ENCODE data around the gene DLAT.
A peak's percentile ranks its signal among the peaks of the same experiment; 100 is the strongest.
"Not testable (repeated sequence)": the region's sequence is repeated elsewhere in the genome, so short reads cannot be mapped to it uniquely, and the experiment has no call there.

DLAT gene

DNA sequence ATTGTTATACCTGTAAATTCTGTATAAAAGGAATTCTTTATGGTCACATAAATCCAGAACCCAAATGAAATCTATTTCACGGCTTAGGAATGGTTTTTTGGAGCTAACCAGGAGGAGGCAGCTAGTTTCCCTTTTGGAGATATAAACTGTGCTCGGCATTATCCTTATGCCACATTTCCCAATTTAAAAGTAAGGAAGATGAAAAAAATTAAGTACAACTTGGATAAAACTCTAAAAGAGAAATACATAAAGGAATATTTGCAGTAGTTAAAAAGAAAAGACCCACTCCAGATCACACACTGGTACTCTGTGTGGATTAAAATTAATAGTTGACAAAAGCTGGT, 17.7 kb downstream of the DLAT start:
- DNase-seq = no peak
- intact Hi-C loops (cut with DNase I) = no loop called here

DNA sequence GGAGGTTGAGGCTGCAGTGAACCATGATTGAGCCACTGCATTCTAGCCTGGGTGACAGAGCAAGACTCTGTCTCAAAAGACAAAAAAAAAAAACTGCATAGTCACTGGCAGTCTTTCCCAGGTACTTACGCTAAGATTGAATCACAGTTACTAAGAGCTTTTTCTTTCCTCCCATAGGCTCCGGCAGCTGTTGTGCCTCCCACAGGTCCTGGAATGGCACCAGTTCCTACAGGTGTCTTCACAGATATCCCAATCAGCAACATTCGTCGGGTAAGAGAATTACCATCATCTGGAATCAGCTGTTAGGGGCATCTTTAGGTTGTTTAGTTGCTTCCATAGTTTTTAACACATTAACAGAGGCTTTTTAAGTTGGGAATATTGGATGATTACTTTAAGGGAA, 19.8 kb downstream of the DLAT start:
- intact Hi-C loops (cut with DNase I) = no loop called here
- DNase-seq = peak in 1 of 10 donors; percentile 49

DNA sequence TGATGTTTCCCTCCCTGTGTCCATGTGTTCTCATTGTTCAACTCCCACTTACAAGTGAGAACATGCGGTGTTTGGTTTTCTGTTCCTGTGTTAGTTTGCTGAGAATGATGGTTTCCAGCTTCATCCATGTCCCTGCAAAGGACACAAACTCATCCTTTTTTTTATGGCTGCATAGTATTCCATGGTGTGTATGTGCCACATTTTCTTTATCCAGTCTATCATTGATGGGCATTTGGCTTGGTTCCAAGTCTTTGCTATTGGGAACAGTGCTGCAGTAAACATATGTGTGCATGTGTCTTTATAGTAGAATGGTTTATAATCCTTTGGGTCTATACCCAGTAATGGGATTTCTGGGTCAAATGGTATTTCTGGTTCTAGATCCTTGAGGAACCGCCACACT, 21.4 kb downstream of the DLAT start:
- intact Hi-C loops (cut with DNase I); DNase-seq: not testable (repeated sequence)

DNA sequence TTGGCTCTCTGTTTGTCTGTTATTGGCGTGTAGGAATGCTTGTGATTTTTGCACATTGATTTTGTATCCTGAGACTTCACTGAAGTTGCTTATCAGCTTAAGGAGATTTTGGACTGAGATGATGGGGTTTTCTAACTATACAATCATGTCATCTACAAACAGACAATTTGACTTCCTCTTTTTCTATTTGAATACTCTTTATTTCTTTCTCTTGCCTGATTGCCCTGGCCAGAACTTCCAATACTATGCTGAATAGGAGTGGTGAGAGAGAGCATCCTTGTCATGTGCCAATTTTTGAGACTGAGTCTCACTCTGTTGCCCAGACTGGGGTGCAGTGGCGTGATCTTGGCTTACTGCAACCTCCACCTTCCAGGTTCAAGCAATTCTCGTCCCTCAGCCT, 23.0 kb downstream of the DLAT start:
- intact Hi-C loops (cut with DNase I); DNase-seq: not testable (repeated sequence)

DNA sequence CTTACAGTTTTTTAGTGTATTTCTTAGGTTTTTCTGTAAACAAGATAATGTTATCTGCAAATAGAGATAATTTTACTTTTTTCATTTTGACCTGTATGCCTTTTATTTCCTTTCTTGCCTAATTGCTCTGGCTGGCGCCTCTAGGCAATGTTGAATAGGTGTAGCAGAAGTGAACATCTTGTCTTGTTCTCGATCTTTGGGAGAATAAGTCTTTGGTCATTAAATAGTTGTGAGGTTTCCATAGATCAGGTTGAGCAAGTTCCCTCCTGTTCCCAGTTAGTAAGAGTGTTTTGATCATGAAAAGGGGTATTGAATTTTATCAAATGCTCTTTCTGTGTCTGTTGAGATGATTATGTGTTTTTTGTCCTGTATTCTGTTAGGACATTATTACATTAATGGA, 24.6 kb downstream of the DLAT start:
- intact Hi-C loops (cut with DNase I) = no loop called here
- no peak for DNase-seq

DNA sequence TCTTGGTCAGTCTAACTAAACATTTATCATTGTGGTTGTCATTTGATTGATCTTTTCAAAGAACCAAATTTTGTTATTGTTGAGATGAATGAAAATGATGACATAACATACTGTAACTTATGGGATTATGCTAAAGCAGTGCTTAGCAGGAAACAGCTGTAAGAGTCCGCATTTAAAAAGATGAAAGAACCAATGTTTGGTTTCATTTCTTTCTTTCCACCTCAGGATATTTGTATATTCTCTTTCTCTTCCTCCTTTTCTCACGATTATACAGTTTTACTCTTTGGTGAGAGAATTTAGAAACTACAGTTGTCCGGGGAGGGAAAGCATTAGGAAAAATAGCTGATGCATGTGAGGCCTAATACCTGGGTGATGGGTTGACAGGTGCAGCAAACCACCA, 25.5 kb downstream of the DLAT start:
- intact Hi-C loops (cut with DNase I) = no loop called here
- no peak for DNase-seq

DNA sequence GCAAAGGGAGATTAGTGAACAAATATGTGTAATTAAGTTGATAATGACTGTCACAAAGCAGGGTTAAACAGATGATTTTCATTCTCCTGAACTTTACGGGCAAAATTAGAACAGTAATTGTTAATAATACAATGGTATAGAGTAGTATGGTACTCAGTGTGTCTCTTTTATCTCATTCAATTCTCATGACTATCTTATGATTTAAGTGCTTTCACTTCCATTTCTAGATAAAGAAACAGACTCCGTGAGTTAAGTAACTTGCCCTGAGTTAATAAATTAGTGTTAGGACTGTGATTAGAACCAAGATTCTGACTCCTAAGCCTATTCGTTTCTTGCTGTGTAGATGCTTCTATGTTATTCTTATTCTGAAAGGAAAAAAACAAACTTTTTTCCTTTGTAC, 26.6 kb downstream of the DLAT start:
- DNase-seq = no peak
- intact Hi-C loops (cut with DNase I) = no loop called here

DNA sequence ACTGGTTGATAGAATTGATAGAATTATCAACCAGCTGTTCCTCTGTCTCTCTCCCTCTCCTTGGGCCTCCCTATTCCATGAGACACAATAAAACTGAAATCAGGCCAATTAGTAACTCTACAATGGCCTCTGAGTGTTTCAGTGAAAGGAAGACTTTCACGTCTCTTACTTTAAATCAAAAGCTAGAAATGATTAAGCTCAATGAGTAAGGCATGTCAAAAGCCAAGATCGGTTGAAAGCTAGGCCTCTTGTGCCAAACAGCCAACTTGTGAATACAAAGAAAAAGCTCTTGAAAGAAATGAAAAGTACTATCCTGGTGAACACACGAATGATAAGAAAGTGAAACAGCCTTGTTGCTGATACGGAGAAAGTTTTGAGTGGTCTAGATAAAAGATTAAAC, 32.0 kb downstream of the DLAT start:
- intact Hi-C loops (cut with DNase I) = no loop called here
- DNase-seq = no peak

DNA sequence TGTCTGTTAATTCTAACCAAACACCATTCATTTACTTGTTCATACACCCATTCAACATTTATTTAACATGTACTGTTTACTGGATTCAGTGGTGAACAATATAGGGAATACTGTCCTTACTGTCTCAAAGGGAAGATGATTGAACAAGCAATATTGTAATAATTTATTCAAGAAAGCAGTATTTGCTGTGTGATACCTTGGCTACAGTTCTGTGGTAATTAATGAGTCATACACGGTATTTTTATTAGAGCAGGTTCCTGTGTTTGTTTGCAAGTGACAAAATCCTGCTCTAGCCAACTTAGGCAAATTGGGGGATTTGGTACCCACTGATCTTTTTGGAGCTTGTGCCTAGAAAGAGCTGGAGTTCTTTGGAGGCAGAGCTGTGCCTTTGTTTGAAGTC, 32.9 kb downstream of the DLAT start:
- intact Hi-C loops (cut with DNase I) = no loop called here
- no peak for DNase-seq

DNA sequence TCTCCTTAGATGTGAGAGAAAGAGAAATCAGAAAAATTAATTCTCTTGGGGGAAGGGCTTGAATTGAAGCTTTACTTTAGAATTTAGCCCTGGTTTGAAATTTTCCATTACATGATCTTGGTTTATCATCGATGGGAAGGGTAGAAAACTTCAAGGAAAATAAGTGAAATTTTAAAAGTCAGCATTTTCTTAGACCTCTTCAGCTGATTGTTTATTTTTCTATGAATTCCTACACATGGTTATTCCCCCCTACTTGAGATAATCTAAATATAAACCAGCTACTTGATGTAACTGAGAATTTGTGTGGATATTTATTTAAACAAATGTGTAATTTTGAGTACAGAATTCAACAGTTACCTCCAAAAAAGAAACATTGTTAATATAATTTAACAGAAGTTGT, 37.7 kb downstream of the DLAT start:
- intact Hi-C loops (cut with DNase I) = no loop called here
- no peak for DNase-seq

DNA sequence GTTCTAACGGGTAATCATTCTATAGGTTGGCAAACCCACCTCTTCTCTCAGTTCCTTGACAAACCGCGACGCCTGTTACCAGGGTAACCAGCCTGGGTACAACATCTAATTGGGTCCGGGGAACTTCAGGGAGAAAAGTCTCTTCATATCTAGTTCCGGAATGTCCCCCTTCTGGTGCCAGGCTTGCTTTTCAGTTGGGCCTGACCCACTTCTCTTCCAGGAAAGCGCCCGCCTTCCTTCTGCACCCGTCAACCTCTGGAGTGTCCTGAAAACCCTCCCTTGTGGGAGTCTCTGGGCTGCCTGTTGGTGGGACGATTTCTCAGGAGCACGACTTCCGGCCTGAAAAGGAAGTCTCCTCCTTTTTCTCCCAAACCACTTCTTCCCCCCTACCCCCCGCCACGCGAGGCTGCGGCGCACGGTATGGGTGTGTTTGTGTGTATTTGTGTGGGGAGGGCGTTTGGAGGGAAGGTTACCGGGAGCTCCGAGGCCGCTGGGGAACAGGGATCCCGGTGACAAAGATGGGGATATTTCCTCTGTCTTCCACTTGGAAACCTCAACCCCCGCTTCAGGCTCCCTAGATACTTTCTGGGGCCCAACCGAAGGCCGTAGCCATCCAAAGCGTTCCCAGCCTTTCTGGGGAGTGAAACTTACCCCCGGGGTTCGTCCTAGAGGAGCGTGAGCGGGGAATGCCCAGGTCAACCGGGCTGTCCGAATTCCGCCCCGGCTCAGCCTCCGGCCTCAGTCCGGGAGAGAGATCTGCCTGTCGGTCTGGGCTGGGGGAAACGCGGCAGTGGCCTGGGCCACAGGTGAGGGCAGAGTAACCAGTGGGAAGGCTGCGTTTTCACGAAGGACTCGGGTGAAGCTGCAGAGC, 49.0 kb downstream of the DLAT start, which contains the start of the genes NKAPD1 and PIH1D2:
TSS of gene NKAPD1 (plus strand) at position 359 of the 871 bp plus-strand sequence. CDS start 1,276 bp downstream, outside the sequence.
TSS of gene PIH1D2 (minus strand) at position 77 of the 871 bp plus-strand sequence. CDS start 843 bp downstream, outside the sequence.
- intact Hi-C loops (cut with DNase I) = loop anchor here (5.0 kb wide), 1 partner anchor 197 kb away; the partner anchor contains the start of genes CFAP68 and FDXACB1
- DNase-seq = peak; percentile 67 to 96 (median 76)

DNA sequence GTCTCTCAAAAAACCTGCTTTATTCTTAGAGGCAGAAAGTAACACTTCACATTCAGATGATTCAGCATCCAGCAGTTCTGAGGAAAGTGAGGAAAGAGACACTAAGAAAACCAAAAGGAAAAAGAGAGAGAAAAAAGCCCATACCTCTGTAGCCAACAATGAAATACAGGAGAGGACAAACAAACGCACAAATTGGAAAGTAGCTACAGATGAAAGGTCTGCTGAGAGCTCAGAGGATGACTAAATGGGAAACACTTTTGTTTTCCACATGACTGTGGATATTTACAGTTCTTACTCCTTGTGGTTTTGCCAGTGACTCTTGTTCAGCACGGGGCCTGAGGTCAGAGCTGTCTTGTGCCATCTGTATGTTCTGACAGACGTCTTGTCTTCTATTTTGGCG, 57.5 kb downstream of the DLAT start:
- no peak for DNase-seq
- intact Hi-C loops (cut with DNase I) = no loop called here

DNA sequence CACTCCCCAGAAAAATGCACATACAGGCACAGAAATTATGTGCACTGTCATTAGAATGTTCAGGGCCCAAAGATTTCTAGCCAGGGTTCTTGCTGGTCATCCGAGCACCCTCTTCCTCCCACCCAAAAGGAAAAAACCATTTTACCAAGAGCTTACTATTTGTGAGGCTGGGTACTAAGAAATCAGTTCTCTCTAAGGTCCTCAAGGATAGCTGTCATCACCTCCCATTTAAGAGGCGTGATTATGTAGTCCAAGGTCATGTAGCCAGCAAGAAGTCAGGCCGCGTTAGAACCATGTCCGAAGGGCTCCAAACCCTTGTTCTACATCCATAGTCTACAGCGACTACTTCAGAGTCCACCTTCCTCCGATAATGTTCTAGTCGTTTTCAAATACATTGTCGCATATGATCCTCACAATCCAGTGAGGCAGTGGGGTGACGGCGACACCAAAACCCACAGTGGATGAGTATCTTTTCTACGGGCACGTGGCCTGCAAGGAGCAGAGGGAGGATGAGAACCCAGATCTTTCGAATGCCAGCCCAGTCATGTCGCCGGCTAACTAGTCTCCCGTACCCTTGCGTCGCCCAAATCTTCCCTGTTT, 60.7 kb downstream of the DLAT start:
- peak in 1 of 10 donors; percentile 23 for DNase-seq

DNA sequence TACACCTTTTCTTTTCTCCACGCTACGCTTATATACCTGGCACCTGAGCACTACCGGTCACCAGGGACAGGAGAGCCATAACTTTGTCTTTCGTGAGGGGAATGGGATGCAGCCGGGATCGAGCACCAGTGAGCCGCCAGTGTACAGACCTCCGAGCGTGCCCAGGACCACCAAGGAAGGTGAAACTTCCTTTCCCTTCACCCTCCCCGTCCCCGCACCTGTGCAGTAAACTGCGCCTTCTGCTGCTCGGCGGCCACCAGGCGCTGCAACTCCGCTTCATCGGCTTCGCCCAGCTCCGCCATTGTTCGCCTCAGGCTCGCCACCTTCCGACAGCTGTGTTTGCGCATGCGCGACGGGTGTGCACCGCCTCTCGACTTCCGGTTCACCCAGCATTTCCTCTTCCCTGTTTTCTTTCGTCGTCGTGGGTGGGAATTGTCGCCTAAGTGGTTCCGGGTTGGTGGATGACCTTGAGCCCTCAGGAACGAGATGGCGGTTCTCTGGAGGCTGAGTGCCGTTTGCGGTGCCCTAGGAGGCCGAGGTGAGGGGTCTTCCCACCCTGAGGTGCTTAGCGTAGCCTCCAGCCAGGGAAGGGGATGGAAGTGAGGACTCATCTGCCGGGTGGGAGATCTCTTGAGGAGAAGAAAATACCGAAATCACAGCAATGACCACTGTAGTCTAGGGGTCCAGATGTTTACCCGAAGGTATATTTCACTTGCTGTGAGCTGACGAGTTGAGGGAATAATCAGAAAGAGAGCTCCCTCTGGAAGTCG, 61.4 kb downstream of the DLAT start, which contains the start of the genes SDHD and TIMM8B:
TSS of gene SDHD (plus strand) at position 452 of the 770 bp plus-strand sequence. CDS start at position 487, 35 bp downstream.
TSS of gene TIMM8B (minus strand) at position 335 of the 770 bp plus-strand sequence. CDS start at position 302, 33 bp downstream.
- intact Hi-C loops (cut with DNase I) = loop anchor here (5.0 kb wide), 1 partner anchor 149 kb away; the partner anchor contains the start of gene DIXDC1
- DNase-seq = peak; percentile 93 to 99 (median 96)

More for the DNA sequence above, 60.7 kb downstream of the DLAT start:
- intact Hi-C loops (cut with DNase I) = loop anchor here (5.0 kb wide), 1 partner anchor 149 kb away; the partner anchor contains the start of gene DIXDC1

DNA sequence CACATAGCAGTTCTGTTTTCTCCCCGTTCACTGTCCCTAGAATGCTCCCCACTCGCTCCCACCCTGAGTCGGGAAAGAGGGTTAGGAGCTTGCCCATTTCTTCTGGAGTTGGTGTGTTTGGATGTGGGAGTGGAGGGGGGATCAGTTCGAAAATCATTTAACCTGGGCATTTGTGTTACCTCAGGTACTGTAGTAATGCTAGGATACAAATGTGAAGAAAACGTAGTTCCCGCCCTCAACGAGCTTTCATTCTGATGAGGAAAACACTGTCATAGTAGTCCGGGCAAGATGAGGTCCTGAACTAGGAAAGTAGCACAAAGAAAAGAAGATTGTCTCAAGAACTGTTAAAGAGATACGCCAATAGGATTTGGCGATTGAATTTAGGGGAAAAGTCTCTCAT, 62.0 kb downstream of the DLAT start:
- intact Hi-C loops (cut with DNase I) = loop anchor here (5.0 kb wide), 1 partner anchor 150 kb away; the partner anchor contains the start of gene DIXDC1
- DNase-seq = no peak

DNA sequence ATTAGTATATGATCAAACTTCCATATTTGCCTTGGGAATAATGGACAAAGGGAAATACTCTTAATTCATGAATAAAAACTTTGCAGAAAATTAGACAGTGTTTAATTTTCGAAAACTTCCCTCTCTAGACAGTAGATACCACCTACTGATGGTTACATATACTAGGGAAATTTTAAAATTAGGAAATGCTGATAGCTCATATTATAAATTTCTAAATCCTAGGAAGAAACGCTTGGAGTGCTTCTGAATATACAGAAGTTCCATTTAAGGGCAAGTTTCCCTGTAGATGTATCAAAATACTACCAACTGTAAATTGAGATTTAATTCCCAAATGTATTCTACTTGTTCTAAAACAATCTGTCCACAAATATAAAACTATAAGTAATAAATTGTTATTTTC, 70.1 kb downstream of the DLAT start:
- intact Hi-C loops (cut with DNase I); DNase-seq: not testable (repeated sequence)

DNA sequence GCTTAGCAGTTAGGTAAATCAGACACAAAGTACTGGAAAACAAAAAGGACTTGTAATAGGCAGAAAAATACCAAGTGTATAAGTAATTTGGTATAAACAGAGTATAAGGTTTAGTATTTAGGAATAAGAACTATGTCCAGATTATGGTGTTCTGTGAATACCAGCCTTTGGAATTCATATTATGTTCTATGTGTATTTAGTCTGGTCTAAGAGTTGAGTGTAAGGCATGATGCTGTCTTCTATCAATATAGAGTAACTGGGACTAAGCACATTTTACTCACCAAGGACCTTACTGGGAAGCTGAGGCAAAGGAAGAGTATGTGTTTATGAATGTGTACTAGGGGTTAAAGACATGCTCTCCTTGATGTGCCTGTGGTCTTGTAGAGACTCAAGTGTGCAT, 71.0 kb downstream of the DLAT start:
- intact Hi-C loops (cut with DNase I) = no loop called here

DNA sequence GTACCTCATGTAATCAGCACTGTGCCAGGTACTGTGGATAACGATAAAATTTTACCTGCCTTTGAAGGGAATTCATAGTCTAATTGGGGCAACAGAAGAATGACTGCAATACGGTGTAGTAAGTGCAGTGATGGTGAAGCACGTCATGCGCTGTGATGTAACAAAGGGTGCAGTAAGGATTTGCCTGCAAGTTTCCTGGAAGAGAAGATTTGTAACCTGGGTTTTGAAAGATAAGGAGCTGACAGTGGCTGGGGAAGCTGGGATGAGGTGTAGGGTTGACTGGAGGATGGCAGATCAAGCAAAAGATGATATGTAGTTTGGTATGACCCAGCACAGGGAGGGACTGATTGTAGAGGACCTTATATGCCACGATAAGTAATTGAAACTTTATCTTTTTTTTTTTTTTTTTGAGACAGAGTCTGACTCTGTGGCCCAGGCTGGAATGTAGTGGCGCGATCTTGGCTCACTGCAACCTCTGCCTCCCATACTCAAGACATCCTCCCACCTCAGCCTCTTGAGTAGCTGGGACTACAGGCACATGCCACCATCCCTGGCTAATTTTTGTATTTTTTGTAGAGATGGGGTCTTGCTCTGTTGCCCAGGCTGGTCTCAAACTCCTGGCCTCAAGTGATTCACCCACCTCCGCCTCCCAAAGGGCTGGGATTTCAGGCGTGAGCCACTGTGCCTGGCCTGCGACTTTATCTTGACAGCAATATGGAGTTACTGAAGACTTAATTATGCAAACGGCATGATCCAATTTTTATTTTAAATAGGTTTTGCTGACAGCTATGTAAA, 72.7 kb downstream of the DLAT start:
- intact Hi-C loops (cut with DNase I) = no loop called here
- no peak for DNase-seq

More for the DNA sequence above, 71.0 kb downstream of the DLAT start:
- DNase-seq = no peak

DNA sequence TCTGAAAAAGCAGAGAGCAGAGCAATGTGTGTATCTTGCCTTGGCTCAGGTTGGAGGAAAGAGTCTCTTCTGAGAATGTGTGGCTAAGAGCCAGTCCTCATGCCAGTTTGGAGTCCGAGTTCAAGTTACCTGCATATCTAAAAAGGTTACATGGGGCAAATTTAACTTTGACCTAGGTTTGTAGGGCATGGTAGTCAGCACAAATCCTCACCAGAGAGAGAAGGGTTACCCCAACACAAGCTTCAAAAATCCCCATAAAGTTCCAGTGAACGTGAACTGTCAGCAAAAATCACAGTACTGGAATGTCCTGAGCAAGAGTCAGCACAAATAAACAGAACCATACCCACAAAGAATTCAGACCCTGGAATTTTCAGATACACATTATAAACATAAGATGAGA, 75.3 kb downstream of the DLAT start:
- DNase-seq = no peak
- intact Hi-C loops (cut with DNase I) = no loop called here

DNA sequence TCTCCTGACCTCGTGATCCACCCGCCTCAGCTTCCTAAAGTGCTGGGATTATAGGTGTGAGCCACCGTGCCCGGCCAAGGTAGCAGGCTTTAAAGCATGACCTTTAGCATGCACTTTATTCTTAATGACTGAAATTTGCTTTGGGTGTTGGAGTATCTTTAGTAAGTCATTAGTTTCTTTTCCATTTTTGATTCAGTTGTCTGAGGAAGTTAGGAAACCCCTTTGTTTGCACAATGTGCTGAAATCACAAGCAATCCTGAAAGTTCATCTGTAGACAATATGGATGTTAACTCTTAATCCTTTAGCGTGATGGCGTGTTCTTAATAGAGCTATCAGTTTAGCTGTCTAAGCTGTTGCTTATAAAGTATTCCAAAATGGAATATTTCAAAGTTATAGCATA, 78.2 kb downstream of the DLAT start:
- DNase-seq = no peak
- intact Hi-C loops (cut with DNase I) = no loop called here
